H4 (cell line): ENCODE measurements around the gene HIGD2B. TPM values are rescaled to one million over a fixed set of nuclear protein-coding genes. Genes with fewer than 3 reads are reported as not detected.

Experiments used
- total RNA-seq: library from RNA; depleted of rRNA; stranded (reverse); fragments of >200 nt; shearing (Covaris generic); gene quantifications from 2 replicates; pipeline ENCODE4 v1.2.3, GENCODE V29; 2014; rRNA removed

The HIGD2B gene
- total RNA-seq, 1 experiment from 2014 or later = not detected

Other genes with a start within 250 kb of the HIGD2B start
- 25.6 and 32.2 TPM in 2 replicates for gene ARIH1, start 211.9 kb downstream of the HIGD2B start, total RNA-seq
- not detected in 2 replicates for gene GOLGA6B, start 31.5 kb downstream of the HIGD2B start, total RNA-seq
- gene BBS4, start within 50 bp of the HIGD2B start, total RNA-seq = 24.8 and 49.8 TPM in 2 replicates
- 100 and 104 TPM in 2 replicates for gene ADPGK, start 97.6 kb upstream of the HIGD2B start, total RNA-seq